ENCODE results near the gene CEP104. TPM values are rescaled to one million over a fixed set of nuclear protein-coding genes. Genes with fewer than 3 reads are reported as not detected.

Gene CEP104
- total and polyA plus RNA-seq, 9 of the 15 experiments (the other 6 are each of a cell fraction or from before 2014, with no cell fraction given) = 11.2 to 63.4 (median 42.6) TPM

GRCh38 chr1:3831689-3832088, 25.3 kb downstream of the CEP104 start:
- DNase-seq (ENCODE audit: extremely low read depth in 1 of 4, low spot score in 3 of 4) (no peak), FAIRE-seq (no peak), ATAC-seq (no peak)
- intact Hi-C loops (cut with micrococcal nuclease) = no loop called here
- H3K4me3 ChIP-seq = no peak overlapping the region
- H3K9ac ChIP-seq (ENCODE audit: insufficient read depth in 1 of 2, low read depth in 2 of 2, low read length in 2 of 2) = no peak overlapping the region
- H3K4me1 ChIP-seq (replicated peaks in 1 of 2; ENCODE audit: control insufficient read depth in 2 of 2, insufficient read depth in 2 of 2, low read length in 2 of 2) = peaks cover 0 to 3% of the 10 kb centered on the region in 2 experiments; a peak in 1 of 5 replicates
- no peaks in the 10 kb centered on the region for H3K9me3 ChIP-seq (replicated peaks; ENCODE audit: control insufficient read depth, insufficient read depth, low read depth, low read length)
- CTCF ChIA-PET (ENCODE audit: low intra/inter-chr PET ratio) = no interaction called here
- no peak overlapping the region for H3K27ac ChIP-seq (ENCODE audit: extremely low read depth, low read depth, low read length)
- in situ Hi-C loops (cut with MboI) = no loop called here
- POLR2A ChIA-PET = interaction anchor here (0.7 to 1.1 kb wide), 2 partner anchors 18 to 38 kb away, joined by 3 read pairs; no protein-coding TSS in a partner anchor
- H3K27me3 ChIP-seq (ENCODE audit: control insufficient read depth in 2 of 2, insufficient read depth in 2 of 2, low read length in 2 of 2) = no peaks in the 10 kb centered on the region
- WGBS (ENCODE audit: insufficient coverage, low coverage, missing lambda C conversion rate) = 69% methylated on average over 6 of the region's 6 CpGs
- H4K20me1 ChIP-seq (replicated peaks; ENCODE audit: control insufficient read depth, insufficient read depth, low read length) = no peaks in the 10 kb centered on the region
- no peak for TF ChIP-seq RFX1 (IDR thresholded peaks at IDR 0.05)
- TF ChIP-seq GMEB1 (CRISPR knock-in tag; IDR thresholded peaks at IDR 0.05) = no peak
- 0 out of 2 replicates have a peak, but pooled peaks have one; percentile 7 for TF ChIP-seq ARID1B (IDR thresholded peaks at IDR 0.05)
- TF ChIP-seq FOSL1 (tag; conservative IDR thresholded peaks at IDR 0.05) = peak; percentile 54
- no peak overlapping the region for H2AFZ ChIP-seq (ENCODE audit: low read depth, low read length)
- no peak overlapping the region for H3K4me2 ChIP-seq (ENCODE audit: insufficient read depth, low read length)
- peaks cover 78% of the 10 kb centered on the region for H3K36me3 ChIP-seq (ENCODE audit: control insufficient read depth, insufficient read depth, low read length)
- H3K79me2 ChIP-seq (ENCODE audit: control insufficient read depth, insufficient read depth, low read length) = no peaks in the 10 kb centered on the region
- no TSS peak for BruUV-seq (replicated peaks)
- H3K9me1 ChIP-seq (ENCODE audit: control insufficient read depth, insufficient read depth, low read length) = no peaks in the 10 kb centered on the region
